GM19324 (cell line): ENCODE results near the gene CTH.
"Not testable (repeated sequence)": the region's sequence is repeated elsewhere in the genome, so short reads cannot be mapped to it uniquely, and the experiment has no call there.

ENCODE experiments used
- ATAC-seq: cut with Tn5 transposase; IDR thresholded peaks from one replicate; pipeline ENCODE4 v1.9.1; 2021; ENCODE audit warnings: mild to moderate bottlenecking, moderate library complexity; ENCODE audit not compliant: unreplicated experiment, low FRiP score

Gene CTH

GRCh38 chr1:70449049-70449448 is 38.0 kb downstream of the CTH start:
- no peak for ATAC-seq

DNA sequence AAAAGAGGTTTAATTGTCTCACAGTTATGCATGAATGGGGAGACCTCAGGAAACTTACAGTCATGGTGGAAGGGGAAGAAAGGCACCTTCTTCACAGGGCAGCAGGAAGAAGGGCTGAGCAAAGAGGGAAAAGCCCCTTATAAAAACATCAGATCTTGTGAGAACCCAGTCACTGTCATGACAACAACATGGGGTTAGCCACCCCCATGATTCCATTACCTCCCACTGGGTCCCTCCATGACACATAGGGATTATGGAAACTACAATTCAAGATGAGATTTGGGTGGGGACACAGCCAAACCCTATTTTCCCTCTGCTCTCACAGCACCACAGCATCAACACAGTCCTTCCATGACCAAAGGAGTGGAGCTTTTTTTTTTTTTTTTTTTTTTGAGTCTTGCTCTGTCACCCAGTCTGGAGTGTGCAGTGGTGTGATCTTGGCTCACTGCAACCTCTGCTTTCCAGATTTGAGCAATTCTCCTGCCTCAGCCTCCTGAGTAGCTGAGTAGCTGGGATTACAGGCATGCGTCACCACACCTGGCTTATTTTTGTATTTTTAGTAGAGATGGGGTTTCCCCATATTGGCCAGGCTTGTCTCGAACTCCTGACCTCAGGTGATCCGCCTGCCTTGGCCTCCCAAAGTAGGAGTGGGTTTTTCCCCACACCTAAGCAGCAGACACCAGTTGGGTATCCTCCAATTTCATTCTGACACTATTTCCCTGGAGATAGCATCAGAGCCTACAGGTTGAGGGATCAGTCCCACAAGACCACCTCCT is 41.3 kb downstream of the CTH start:
- ATAC-seq = not testable (repeated sequence)

- ATAC-seq = no peak
Measured at GRCh38 chr1:70455291-70455690, 44.2 kb downstream of the CTH start.

- no peak for ATAC-seq
Measured at GRCh38 chr1:70458131-70458530, 47.1 kb downstream of the CTH start.

DNA sequence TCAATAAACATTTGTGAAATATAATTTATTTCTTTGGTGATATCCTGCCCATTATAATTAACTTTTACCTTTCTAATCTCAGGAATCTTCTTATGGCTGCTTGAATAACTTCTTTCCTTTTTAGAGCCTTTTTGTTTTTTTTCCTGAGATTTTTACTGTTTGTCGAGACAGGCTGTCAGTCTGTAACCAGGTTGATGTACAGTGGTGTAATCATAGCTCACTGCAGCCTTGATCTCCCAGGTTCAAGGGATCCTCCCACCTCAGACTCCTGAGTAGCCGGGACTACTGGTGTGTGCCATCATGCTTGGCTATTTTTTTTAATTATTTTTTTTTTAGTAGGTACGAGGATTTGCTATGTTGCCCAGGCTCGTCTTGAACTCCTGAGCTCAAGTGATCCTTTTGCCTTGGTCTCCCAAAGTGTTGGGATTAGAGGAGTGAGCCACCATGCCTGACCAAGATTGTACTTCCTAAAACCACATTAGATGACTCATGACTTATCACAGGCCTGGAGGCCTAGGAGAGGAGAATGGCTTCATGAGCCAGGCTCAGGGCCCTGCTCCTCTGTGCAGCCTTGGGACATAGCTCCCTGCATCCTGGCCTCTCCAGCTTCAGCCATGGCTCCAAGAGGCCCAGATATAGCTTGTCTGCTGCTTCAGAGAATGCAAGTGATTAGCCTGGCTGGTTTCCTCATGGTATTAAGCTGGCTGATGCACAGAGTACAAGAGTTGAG is 48.6 kb downstream of the CTH start:
- ATAC-seq = no peak

GRCh38 chr1:70460740-70461713 is 50.0 kb downstream of the CTH start:
- ATAC-seq = not testable (repeated sequence)

DNA sequence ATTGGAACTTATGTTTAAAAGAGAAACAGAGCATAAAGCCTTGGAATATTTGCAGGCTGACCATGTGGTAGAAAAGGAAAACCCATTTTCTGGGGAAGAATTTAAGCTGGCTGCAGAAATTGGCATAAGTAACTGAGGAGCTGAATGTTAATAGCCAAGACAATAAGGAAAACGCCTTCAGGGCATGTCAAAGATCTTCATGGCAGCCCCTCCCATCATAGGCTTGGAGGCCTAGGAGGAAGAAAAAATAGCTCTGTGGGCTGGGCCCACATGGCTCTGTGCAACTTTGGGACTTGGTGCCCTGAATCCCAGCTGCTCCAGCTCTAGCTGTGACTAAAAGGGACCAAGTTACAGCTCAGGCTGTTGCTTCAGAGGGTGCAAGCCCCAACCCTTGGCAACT is 51.5 kb downstream of the CTH start:
- ATAC-seq = no peak

DNA sequence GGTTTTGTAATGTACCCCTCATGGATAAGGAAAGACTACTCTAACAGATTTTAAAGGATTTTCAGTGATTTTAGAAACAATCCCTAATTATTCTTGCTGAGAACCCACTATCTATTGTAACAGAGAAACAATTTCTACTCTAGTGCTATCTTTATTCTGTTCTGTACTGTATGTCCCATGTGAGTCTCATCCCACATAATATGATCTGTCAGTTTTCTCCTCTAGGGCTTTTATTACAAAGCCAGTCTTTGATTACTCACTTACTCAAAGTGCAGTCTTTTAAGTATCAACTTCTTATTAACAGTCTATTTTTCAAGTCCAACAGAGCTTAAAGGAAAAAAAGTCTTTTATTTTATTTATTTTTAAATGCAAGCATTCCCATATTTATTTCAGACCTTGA is 54.8 kb downstream of the CTH start:
- ATAC-seq = no peak

DNA sequence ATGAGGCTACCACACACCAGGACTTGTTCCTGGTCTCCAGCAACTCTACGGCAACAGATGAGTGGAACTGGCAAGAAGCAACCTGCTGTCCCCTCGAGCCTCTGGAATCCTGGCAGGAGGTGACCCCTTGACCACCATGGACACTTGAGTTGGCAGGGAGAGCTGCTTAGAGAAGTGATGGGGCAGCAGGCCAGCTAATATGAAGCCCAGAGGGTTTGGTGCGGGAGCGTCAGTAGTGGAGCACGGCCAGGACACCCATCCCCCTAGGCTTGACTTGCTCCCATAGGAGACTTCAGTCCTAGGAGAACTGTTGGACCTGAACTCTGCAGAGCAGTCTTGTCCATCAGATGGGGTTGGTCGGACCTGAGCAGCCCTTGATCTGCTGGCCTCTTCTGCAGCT is 56.5 kb downstream of the CTH start:
- no peak for ATAC-seq

GRCh38 chr1:70468180-70468579 is 57.1 kb downstream of the CTH start:
- ATAC-seq = no peak

GRCh38 chr1:70469184-70469583 is 58.1 kb downstream of the CTH start:
- not testable (repeated sequence) for ATAC-seq

- ATAC-seq = no peak
Measured at GRCh38 chr1:70475023-70475422, 64.0 kb downstream of the CTH start.

GRCh38 chr1:70477090-70477489 is 66.0 kb downstream of the CTH start:
- no peak for ATAC-seq

GRCh38 chr1:70477905-70478304 is 66.8 kb downstream of the CTH start:
- ATAC-seq = not testable (repeated sequence)

DNA sequence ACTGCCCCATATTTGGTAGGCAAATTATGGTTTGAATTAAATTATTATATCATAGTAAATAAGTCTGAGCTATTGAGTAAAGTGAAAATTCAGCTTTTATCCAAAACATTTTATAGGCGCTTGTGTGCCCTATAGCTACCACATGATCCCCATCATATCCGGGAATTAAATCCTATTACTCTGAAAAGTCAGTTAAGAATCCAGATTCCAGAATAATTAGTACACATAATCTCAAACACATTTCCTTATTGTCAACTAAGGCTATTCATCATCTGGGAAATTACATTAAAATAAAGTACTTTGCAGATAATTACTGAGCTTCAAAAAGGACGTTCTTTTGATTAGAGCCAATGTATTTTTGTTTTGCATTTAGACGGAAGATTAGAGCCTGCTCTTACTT is 72.3 kb downstream of the CTH start:
- ATAC-seq = no peak

GRCh38 chr1:70485624-70486023 is 74.6 kb downstream of the CTH start:
- no peak for ATAC-seq

- ATAC-seq = no peak
Measured at GRCh38 chr1:70486676-70487458, 75.8 kb downstream of the CTH start.

DNA sequence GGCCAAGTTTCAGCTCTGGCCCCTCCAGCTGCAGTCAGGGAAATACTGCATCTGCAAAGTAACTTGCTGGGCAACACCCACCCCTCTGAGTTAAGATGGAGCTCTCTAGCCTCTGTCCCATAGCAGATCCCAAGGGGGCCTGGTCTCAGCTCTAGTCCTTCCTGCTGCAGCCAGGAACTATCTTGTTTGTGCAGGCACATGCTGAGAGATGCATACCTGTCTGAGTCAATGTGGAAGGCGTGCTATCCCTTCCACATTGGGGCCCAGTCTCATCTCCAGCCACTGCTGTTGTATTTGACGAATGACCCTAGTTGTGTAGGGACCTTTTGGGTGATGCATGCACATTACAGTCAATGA is 76.4 kb downstream of the CTH start:
- ATAC-seq = no peak

- ATAC-seq = no peak
Measured at GRCh38 chr1:70487910-70488665, 77.0 kb downstream of the CTH start.
